ENCODE results near the gene RSPO4. TPM values are rescaled to one million over a fixed set of nuclear protein-coding genes. Genes with fewer than 3 reads are reported as not detected.
A peak's percentile ranks its signal among the peaks of the same experiment; 100 is the strongest.

Gene RSPO4
- total RNA-seq, 3 donors from 2014 or later (not counting 1 experiment from before 2014, with no cell fraction given) = 0.09 to 0.70 (median 0.53) TPM

DNA sequence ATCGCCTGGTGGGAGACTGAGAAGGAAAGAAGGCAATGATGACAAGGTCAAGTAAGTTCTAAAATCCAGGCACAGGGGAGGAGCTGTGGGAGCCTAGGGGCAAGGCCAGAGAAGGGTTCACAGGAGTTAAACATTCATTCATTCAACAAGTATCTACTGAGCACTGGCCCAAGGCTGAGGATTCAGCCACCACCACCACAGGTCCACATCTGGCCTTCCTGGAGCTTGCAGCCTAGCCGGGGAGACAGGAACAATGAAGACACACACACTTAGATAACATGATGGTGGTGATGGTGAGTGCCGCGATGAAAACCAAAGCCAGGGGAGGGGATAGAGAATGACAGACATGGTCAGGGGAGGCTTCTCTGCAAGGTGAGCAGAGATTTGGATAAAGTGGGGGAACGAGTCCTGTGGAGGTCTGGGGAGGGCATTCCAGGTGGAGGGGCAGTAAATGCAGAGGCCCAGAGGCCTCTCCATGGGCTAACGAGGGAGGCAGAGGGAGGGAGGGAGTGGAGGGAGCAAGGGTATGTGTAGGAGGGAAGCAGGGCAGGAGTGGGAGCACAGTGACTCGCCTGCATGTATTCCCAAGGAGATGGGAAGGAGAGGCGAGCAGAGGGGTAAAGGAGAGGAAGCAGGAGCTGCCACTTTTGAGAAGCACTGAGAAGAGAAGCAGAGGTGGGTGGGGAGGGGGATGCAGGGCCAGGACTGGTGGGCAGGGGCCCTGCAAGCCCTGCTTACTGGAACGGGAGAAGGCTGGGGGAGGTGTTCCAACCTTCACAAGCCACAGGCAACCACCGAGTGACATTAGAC, 10.5 kb upstream of the RSPO4 start:
- H3K4me3 ChIP-seq (ENCODE audit: low read length) = no peak overlapping the region
- ATAC-seq (no peak), DNase-seq (no peak)
- peaks cover 6 to 13% of the 10 kb centered on the region in 2 donors for H3K27me3 Mint-ChIP-seq (ENCODE audit: low read depth in 2 of 2)
- TF ChIP-seq, protein P1, sequence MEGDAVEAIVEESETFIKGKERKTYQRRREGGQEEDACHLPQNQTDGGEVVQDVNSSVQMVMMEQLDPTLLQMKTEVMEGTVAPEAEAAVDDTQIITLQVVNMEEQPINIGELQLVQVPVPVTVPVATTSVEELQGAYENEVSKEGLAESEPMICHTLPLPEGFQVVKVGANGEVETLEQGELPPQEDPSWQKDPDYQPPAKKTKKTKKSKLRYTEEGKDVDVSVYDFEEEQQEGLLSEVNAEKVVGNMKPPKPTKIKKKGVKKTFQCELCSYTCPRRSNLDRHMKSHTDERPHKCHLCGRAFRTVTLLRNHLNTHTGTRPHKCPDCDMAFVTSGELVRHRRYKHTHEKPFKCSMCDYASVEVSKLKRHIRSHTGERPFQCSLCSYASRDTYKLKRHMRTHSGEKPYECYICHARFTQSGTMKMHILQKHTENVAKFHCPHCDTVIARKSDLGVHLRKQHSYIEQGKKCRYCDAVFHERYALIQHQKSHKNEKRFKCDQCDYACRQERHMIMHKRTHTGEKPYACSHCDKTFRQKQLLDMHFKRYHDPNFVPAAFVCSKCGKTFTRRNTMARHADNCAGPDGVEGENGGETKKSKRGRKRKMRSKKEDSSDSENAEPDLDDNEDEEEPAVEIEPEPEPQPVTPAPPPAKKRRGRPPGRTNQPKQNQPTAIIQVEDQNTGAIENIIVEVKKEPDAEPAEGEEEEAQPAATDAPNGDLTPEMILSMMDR (IDR thresholded peaks at IDR 0.05) = no peak
- H3K4me1 Mint-ChIP-seq = peaks cover 4 to 8% of the 10 kb centered on the region in 2 donors
- H3K36me3 Mint-ChIP-seq = no peaks in the 10 kb centered on the region
- H3K4me1 ChIP-seq (ENCODE audit: control insufficient read depth, insufficient read depth, low read length) = no peaks in the 10 kb centered on the region
- no peaks in the 10 kb centered on the region for H3K9me3 ChIP-seq (ENCODE audit: control insufficient read depth, insufficient read depth, low read length)
- H3K27ac Mint-ChIP-seq = no peak overlapping the region
- intact Hi-C loops (cut with micrococcal nuclease) = no loop called here
- H3K36me3 ChIP-seq (ENCODE audit: control insufficient read depth, insufficient read depth, low read length) = no peaks in the 10 kb centered on the region
- no peaks in the 10 kb centered on the region for H3K9me3 Mint-ChIP-seq
- H3K27me3 ChIP-seq (ENCODE audit: control insufficient read depth, insufficient read depth, low read length) = no peaks in the 10 kb centered on the region
- WGBS (ENCODE audit: insufficient coverage) = 80% methylated on average over 8 of the region's 10 CpGs
- no peak overlapping the region for H3K27ac ChIP-seq (ENCODE audit: low read length)
- no peak overlapping the region for H3K4me3 Mint-ChIP-seq

DNA sequence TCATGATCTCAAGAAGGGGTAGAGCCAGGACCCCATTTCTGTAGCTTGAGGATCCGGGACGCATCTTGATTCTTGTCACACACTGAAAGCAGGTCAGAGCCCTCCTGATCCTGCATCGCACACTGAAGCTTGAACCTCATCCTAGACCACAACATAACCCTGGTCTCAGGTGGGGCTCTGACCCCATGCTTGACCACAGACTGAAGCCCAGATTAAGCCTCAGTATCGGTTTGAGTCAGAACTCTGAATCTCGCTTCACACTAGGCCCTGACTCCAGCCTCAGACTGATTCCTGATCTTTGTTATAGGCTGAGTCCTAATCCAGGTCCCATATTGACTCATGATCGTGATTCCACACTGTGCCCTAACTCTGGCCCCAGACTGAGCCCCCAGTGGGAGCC, 8.5 kb upstream of the RSPO4 start:
- H3K27me3 Mint-ChIP-seq (ENCODE audit: low read depth in 2 of 2) = peaks cover 9 to 13% of the 10 kb centered on the region in 2 donors
- no peak overlapping the region for H3K27ac ChIP-seq (ENCODE audit: low read length)
- no peaks in the 10 kb centered on the region for H3K36me3 Mint-ChIP-seq
- no peaks in the 10 kb centered on the region for H3K9me3 Mint-ChIP-seq
- H3K36me3 ChIP-seq (ENCODE audit: control insufficient read depth, insufficient read depth, low read length) = no peaks in the 10 kb centered on the region
- no peaks in the 10 kb centered on the region for H3K27me3 ChIP-seq (ENCODE audit: control insufficient read depth, insufficient read depth, low read length)
- no peaks in the 10 kb centered on the region for H3K4me1 ChIP-seq (ENCODE audit: control insufficient read depth, insufficient read depth, low read length)
- ATAC-seq = no peak
- intact Hi-C loops (cut with micrococcal nuclease) = no loop called here
- H3K4me1 Mint-ChIP-seq = peaks cover 4 to 8% of the 10 kb centered on the region in 2 donors
- no peak overlapping the region for H3K4me3 ChIP-seq (ENCODE audit: low read length)
- H3K9me3 ChIP-seq (ENCODE audit: control insufficient read depth, insufficient read depth, low read length) = no peaks in the 10 kb centered on the region
- TF ChIP-seq, protein P1 (IDR thresholded peaks at IDR 0.05) = no peak
- no peak overlapping the region for H3K4me3 Mint-ChIP-seq
- no peak for DNase-seq
- 66% methylated on average over 6 of the region's 6 CpGs for WGBS (ENCODE audit: insufficient coverage)
- no peak overlapping the region for H3K27ac Mint-ChIP-seq

DNA sequence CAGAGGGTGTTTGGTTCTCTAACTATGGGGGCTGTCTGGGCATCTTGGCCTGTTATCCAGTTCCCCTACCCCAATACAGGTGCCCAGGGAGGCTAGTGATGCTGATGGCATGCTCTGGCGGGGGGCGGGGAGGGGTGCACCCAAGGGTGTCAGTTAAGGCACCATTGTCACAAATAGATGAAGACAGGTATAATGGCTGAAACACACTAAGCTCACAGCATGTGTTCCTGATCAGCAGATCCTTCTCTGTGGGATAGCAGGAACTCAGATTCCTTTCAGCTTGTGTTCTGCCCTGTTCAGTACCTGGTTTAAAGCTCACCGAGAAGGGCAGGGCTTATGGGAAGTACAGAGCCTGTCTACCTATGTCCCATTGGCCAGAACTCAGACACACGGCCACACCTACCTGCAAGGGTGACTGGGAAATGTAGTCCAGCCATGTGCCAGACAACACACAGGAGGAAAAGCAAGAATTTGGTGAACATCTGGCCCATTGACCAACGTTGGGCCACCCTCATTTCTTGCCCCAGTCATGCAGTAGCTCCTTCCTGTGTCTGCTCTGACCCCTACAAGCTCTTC, 3.4 kb upstream of the RSPO4 start:
- Histone ChIP-seq H3K27ac (ENCODE audit: low read length) (no peak overlapping the region), H3K27me3 (ENCODE audit: control insufficient read depth, insufficient read depth, low read length) (peaks cover 5% of the 10 kb centered on the region), H3K4me3 (ENCODE audit: low read length) (no peak overlapping the region), H3K4me1 (ENCODE audit: control insufficient read depth, insufficient read depth, low read length) (no peaks in the 10 kb centered on the region), H3K36me3 (ENCODE audit: control insufficient read depth, insufficient read depth, low read length) (no peaks in the 10 kb centered on the region), H3K9me3 (ENCODE audit: control insufficient read depth, insufficient read depth, low read length) (no peaks in the 10 kb centered on the region)
- peaks cover 37 to 42% of the 10 kb centered on the region in 2 donors for H3K27me3 Mint-ChIP-seq (ENCODE audit: low read depth in 2 of 2)
- TF ChIP-seq, protein P1 (IDR thresholded peaks at IDR 0.05) = no peak
- no peaks in the 10 kb centered on the region for H3K36me3 Mint-ChIP-seq
- no peak overlapping the region for H3K27ac Mint-ChIP-seq
- DNase-seq (peak in 1 of 2 donors; percentile 46), ATAC-seq (no peak)
- peaks cover 5 to 8% of the 10 kb centered on the region in 2 donors for H3K4me1 Mint-ChIP-seq
- WGBS (ENCODE audit: insufficient coverage) = 53% methylated on average over 5 of the region's 5 CpGs
- H3K4me3 Mint-ChIP-seq = no peak overlapping the region
- intact Hi-C loops (cut with micrococcal nuclease) = no loop called here
- no peaks in the 10 kb centered on the region for H3K9me3 Mint-ChIP-seq

Measured in natural killer cell (primary cell).